Measurements from ENCODE around the gene NHEJ1. TPM values are rescaled to one million over a fixed set of nuclear protein-coding genes. Genes with fewer than 3 reads are reported as not detected.
A peak's percentile ranks its signal among the peaks of the same experiment; 100 is the strongest.

NHEJ1 gene
- total and polyA plus RNA-seq, 2 experiments from 2014 or later = 8.4 to 9.4 TPM

- Histone ChIP-seq H3K9me3 (ENCODE audit: low read depth) (no peaks in the 10 kb centered on the region), H3K27me3 (no peaks in the 10 kb centered on the region), H3K4me3 (no peak overlapping the region), H3K27ac (no peak overlapping the region), H3K36me3 (no peaks in the 10 kb centered on the region), H3K4me1 (ENCODE audit: low read depth) (no peaks in the 10 kb centered on the region)
- no peak for DNase-seq (ENCODE audit: low read depth in 1 of 2, low spot score in 1 of 2)
- TF ChIP-seq CTCF (IDR thresholded peaks at IDR 0.05; ENCODE audit: low read depth, low read length) = no peak
Measured at GRCh38 chr2:219094171-219094570, 66.4 kb downstream of the NHEJ1 start.

GRCh38 chr2:219090436-219091299 lies 69.9 kb downstream of the NHEJ1 start:
- DNase-seq (ENCODE audit: low read depth in 1 of 2, low spot score in 1 of 2) = no peak
- TF ChIP-seq CTCF (IDR thresholded peaks at IDR 0.05; ENCODE audit: low read depth, low read length) = no peak
- H3K27me3 ChIP-seq = no peaks in the 10 kb centered on the region
- no peaks in the 10 kb centered on the region for H3K9me3 ChIP-seq (ENCODE audit: low read depth)
- H3K36me3 ChIP-seq = no peaks in the 10 kb centered on the region
- H3K4me1 ChIP-seq (ENCODE audit: low read depth) = peaks cover 12% of the 10 kb centered on the region
- no peak overlapping the region for H3K4me3 ChIP-seq
- H3K27ac ChIP-seq = no peak overlapping the region

- no peak for DNase-seq (ENCODE audit: low read depth in 1 of 2, low spot score in 1 of 2)
- H3K4me3 ChIP-seq = no peak overlapping the region
- no peaks in the 10 kb centered on the region for H3K9me3 ChIP-seq (ENCODE audit: low read depth)
- H3K4me1 ChIP-seq (ENCODE audit: low read depth) = peaks cover 12% of the 10 kb centered on the region
- no peak for TF ChIP-seq CTCF (IDR thresholded peaks at IDR 0.05; ENCODE audit: low read depth, low read length)
- no peaks in the 10 kb centered on the region for H3K36me3 ChIP-seq
- no peaks in the 10 kb centered on the region for H3K27me3 ChIP-seq
- H3K27ac ChIP-seq = no peak overlapping the region
Measured at GRCh38 chr2:219089330-219089729, 71.3 kb downstream of the NHEJ1 start.

- Histone ChIP-seq H3K36me3 (no peaks in the 10 kb centered on the region), H3K4me1 (ENCODE audit: low read depth) (peaks cover 12% of the 10 kb centered on the region), H3K4me3 (no peak overlapping the region), H3K27ac (no peak overlapping the region), H3K9me3 (ENCODE audit: low read depth) (no peaks in the 10 kb centered on the region), H3K27me3 (no peaks in the 10 kb centered on the region)
- TF ChIP-seq CTCF (IDR thresholded peaks at IDR 0.05; ENCODE audit: low read depth, low read length) = no peak
- no peak for DNase-seq (ENCODE audit: low read depth in 1 of 2, low spot score in 1 of 2)
Measured at GRCh38 chr2:219087848-219088247, 72.8 kb downstream of the NHEJ1 start.

- H3K4me1 ChIP-seq (ENCODE audit: low read depth) = peaks cover 12% of the 10 kb centered on the region
- no peaks in the 10 kb centered on the region for H3K27me3 ChIP-seq
- no peaks in the 10 kb centered on the region for H3K36me3 ChIP-seq
- H3K4me3 ChIP-seq = no peak overlapping the region
- H3K9me3 ChIP-seq (ENCODE audit: low read depth) = no peaks in the 10 kb centered on the region
- no peak overlapping the region for H3K27ac ChIP-seq
- DNase-seq (ENCODE audit: low read depth in 1 of 2, low spot score in 1 of 2) = peak in 1 of 2 donors; percentile 13
- no peak for TF ChIP-seq CTCF (IDR thresholded peaks at IDR 0.05; ENCODE audit: low read depth, low read length)
Measured at GRCh38 chr2:219087361-219087760, 73.3 kb downstream of the NHEJ1 start.
